Measurements from ENCODE around the gene FYB2.

The FYB2 gene

GRCh38 chr1:56726706-56727105 lies 92.5 kb downstream of the FYB2 start:
- H3K4me3 ChIP-seq (ENCODE audit: low read depth, low read length) = no peak overlapping the region

GRCh38 chr1:56719171-56719570 lies 100.0 kb downstream of the FYB2 start:
- H3K4me3 ChIP-seq (ENCODE audit: low read depth, low read length) = no peak overlapping the region

GRCh38 chr1:56715156-56715555 lies 104.0 kb downstream of the FYB2 start:
- no peak overlapping the region for H3K4me3 ChIP-seq (ENCODE audit: low read depth, low read length)

- no peak overlapping the region for H3K4me3 ChIP-seq (ENCODE audit: low read depth, low read length)
These were observed 106.1 kb downstream of the FYB2 start for GRCh38 chr1:56713112-56713511.

- no peak overlapping the region for H3K4me3 ChIP-seq (ENCODE audit: low read depth, low read length)
These were observed 107.1 kb downstream of the FYB2 start for GRCh38 chr1:56712150-56712549.

- H3K4me3 ChIP-seq (ENCODE audit: low read depth, low read length) = no peak overlapping the region
These were observed 108.6 kb downstream of the FYB2 start for GRCh38 chr1:56710646-56711045.

- no peak overlapping the region for H3K4me3 ChIP-seq (ENCODE audit: low read depth, low read length)
These were observed 109.2 kb downstream of the FYB2 start for GRCh38 chr1:56709995-56710394.

GRCh38 chr1:56709269-56709880 lies 109.8 kb downstream of the FYB2 start:
- no peak overlapping the region for H3K4me3 ChIP-seq (ENCODE audit: low read depth, low read length)

GRCh38 chr1:56707379-56707778 lies 111.8 kb downstream of the FYB2 start:
- no peak overlapping the region for H3K4me3 ChIP-seq (ENCODE audit: low read depth, low read length)

- no peak overlapping the region for H3K4me3 ChIP-seq (ENCODE audit: low read depth, low read length)
These were observed 115.5 kb downstream of the FYB2 start for GRCh38 chr1:56703747-56704146.

GRCh38 chr1:56696663-56697062 lies 122.5 kb downstream of the FYB2 start:
- no peak overlapping the region for H3K4me3 ChIP-seq (ENCODE audit: low read depth, low read length)

GRCh38 chr1:56688522-56689026 lies 130.6 kb downstream of the FYB2 start:
- no peak overlapping the region for H3K4me3 ChIP-seq (ENCODE audit: low read depth, low read length)

GRCh38 chr1:56686169-56686568 lies 133.0 kb downstream of the FYB2 start:
- H3K4me3 ChIP-seq (ENCODE audit: low read depth, low read length) = no peak overlapping the region

GRCh38 chr1:56683569-56683968 lies 135.6 kb downstream of the FYB2 start:
- no peak overlapping the region for H3K4me3 ChIP-seq (ENCODE audit: low read depth, low read length)

- no peak overlapping the region for H3K4me3 ChIP-seq (ENCODE audit: low read depth, low read length)
These were observed 142.6 kb downstream of the FYB2 start for GRCh38 chr1:56676571-56677035.

- no peak overlapping the region for H3K4me3 ChIP-seq (ENCODE audit: low read depth, low read length)
These were observed 143.4 kb downstream of the FYB2 start for GRCh38 chr1:56675763-56676162.

GRCh38 chr1:56672579-56672978 lies 146.6 kb downstream of the FYB2 start:
- no peak overlapping the region for H3K4me3 ChIP-seq (ENCODE audit: low read depth, low read length)

- no peak overlapping the region for H3K4me3 ChIP-seq (ENCODE audit: low read depth, low read length)
These were observed 147.7 kb downstream of the FYB2 start for GRCh38 chr1:56671542-56671941.

- no peak overlapping the region for H3K4me3 ChIP-seq (ENCODE audit: low read depth, low read length)
These were observed 148.1 kb downstream of the FYB2 start for GRCh38 chr1:56671085-56671484.

- H3K4me3 ChIP-seq (ENCODE audit: low read depth, low read length) = no peak overlapping the region
These were observed 148.9 kb downstream of the FYB2 start for GRCh38 chr1:56670350-56670749.
